Vagina (tissue), 2 donors: ENCODE measurements around the gene PMEPA1. TPM values are rescaled to one million over a fixed set of nuclear protein-coding genes. Genes with fewer than 3 reads are reported as not detected.
A peak's percentile ranks its signal among the peaks of the same experiment; 100 is the strongest.

Experiments used
- DNase-seq, 2 donors: peaks; one replicate each; pipeline ENCODE4 v3.0.0-alpha.2; 2017; ENCODE audit errors: extremely low spot score in 2 of 2
- H3K27ac ChIP-seq: fragments of 200-600 bp; sonication (generic); one replicate; pipeline ENCODE4 v1.5.1; 2019
- H3K27me3 ChIP-seq: fragments of 200-600 bp; sonication (generic); one replicate; pipeline ENCODE4 v1.5.1; 2019
- H3K36me3 ChIP-seq, 2 donors: fragments of 200-600 bp; sonication (generic); one replicate each; pipeline ENCODE4 v1.5.1; 2017 to 2019
- H3K4me1 ChIP-seq: fragments of 200-600 bp; sonication (generic); one replicate; pipeline ENCODE4 v1.5.1; 2019
- H3K4me3 ChIP-seq, 2 donors: fragments of 200-600 bp; sonication (generic); 1 replicate in 1 of 2; 2 replicates in 1 of 2; pipeline ENCODE4 v1.5.1; 2016 to 2019
- H3K9me3 ChIP-seq: fragments of 200-600 bp; sonication (generic); one replicate; pipeline ENCODE4 v1.5.1; 2019
- CTCF ChIP-seq, 3 experiments: fragments of 450-650 bp in 2 of 3; fragments of 200-600 bp in 1 of 3; sonication (generic) in 1 of 3; IDR thresholded peaks; one replicate each; pipeline ENCODE4 v1.5.1; 2017 to 2019; ENCODE audit warnings: antibody characterized with exemption in 3 of 3, mild to moderate bottlenecking in 2 of 3, moderate library complexity in 2 of 3
- POLR2A ChIP-seq, 2 donors: fragments of 450-650 bp; IDR thresholded peaks; one replicate each; pipeline ENCODE4 v1.6.1; 2017; ENCODE audit warnings: antibody characterized with exemption in 2 of 2, mild to moderate bottlenecking in 2 of 2, moderate library complexity in 2 of 2
- POLR2AphosphoS5 ChIP-seq, 2 donors: sonication (generic); formaldehyde crosslinking; IDR thresholded peaks; one replicate each; pipeline ENCODE4 v1.9.0; 2017; ENCODE audit warnings: antibody characterized with exemption in 2 of 2, mild to moderate bottlenecking in 2 of 2, low read depth in 1 of 2; ENCODE audit not compliant: insufficient read depth in 1 of 2
- intact Hi-C: fragments of 100-400 bp; cut with DNase I; formaldehyde crosslinking; loops from one replicate; pipeline ENCODE4 v1.15.1; 2023
- total RNA-seq: library from RNA; depleted of rRNA; stranded (reverse); fragments of >200 nt; gene quantifications from one replicate; pipeline ENCODE4 v1.2.3, GENCODE V29; 2016

PMEPA1 gene
- total RNA-seq, 1 donor from 2014 or later: 11.3 TPM

DNA sequence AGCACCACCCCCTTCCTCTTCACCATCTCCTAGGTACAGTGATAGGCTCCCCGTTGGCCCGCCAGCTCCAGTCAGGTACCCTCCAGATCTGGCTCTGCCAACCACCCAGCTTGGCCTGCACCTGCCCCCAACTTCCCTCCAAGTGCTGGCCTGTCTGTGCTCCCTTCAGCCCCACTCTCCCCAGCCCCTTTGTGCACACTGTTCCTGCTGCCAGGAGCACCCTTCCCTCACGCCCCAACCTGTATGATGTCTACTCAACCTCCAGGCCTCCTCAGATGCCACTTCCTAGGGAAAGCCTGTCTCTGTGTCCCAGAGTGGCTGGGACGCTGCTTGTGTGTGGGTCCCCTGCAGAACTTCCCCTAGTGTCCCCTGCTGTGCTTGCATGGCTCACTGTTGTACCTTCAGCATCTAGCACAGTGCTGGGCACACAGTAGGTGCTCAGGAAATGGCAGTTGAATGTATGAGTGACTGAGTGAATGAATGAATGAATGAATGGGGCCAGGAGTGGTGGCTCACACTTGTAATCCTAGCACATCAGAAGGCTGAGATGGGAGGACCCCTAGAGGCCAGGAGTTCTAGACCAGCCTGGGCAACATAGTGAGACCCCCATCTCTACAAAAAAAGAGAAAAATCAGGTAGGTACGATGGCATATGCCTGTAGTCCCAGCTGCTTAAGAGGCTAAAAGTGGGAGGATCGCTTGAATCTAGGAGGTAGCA is 92.6 kb downstream of the PMEPA1 start:
- no peaks in the 10 kb centered on the region for H3K36me3 ChIP-seq
- peaks cover 11% of the 10 kb centered on the region for H3K4me1 ChIP-seq
- no peak for TF ChIP-seq POLR2AphosphoS5 (IDR thresholded peaks at IDR 0.05; ENCODE audit: insufficient read depth in 1 of 2, low read depth in 1 of 2)
- TF ChIP-seq CTCF (IDR thresholded peaks at IDR 0.05): no peak
- TF ChIP-seq POLR2A (IDR thresholded peaks at IDR 0.05): no peak
- DNase-seq: peak; percentile 52 to 70
- H3K9me3 ChIP-seq: no peaks in the 10 kb centered on the region
- no peak overlapping the region for H3K4me3 ChIP-seq
- intact Hi-C loops: no loop called here
- no peak overlapping the region for H3K27ac ChIP-seq
- H3K27me3 ChIP-seq: no peaks in the 10 kb centered on the region

- Histone ChIP-seq H3K9me3 (no peaks in the 10 kb centered on the region), H3K36me3 (no peaks in the 10 kb centered on the region), H3K27me3 (no peaks in the 10 kb centered on the region), H3K4me1 (peaks cover 3% of the 10 kb centered on the region), H3K27ac (no peak overlapping the region), H3K4me3 (no peak overlapping the region)
- intact Hi-C loops: no loop called here
- TF ChIP-seq POLR2AphosphoS5 (IDR thresholded peaks at IDR 0.05; ENCODE audit: insufficient read depth in 1 of 2, low read depth in 1 of 2) (no peak), CTCF (IDR thresholded peaks at IDR 0.05) (no peak)
- peak; percentile 78 to 92 for DNase-seq
Measured at GRCh38 chr20:57616143-57616951, 93.5 kb downstream of the PMEPA1 start.

DNA sequence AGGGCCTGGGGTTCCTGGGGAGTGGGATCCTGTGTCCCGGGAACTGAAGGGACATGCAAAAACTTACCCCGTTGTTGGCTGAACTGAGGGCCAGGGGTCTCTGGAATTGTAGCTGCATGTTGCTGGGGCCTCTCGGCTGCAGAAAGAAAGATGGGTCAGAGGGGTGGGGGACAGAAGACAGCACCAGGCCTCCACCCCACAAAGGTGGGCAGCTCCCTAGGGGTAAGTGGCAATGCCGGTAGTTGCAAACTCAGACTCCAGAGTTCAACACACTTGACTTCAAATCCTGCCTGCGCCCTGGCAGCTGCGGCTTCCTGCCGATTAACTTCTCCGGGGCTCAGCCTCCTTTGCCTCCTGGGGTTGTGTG is 94.4 kb downstream of the PMEPA1 start:
- no peak for DNase-seq
- Histone ChIP-seq H3K9me3 (no peaks in the 10 kb centered on the region), H3K27me3 (no peaks in the 10 kb centered on the region), H3K27ac (no peak overlapping the region), H3K4me1 (no peaks in the 10 kb centered on the region), H3K4me3 (no peak overlapping the region), H3K36me3 (no peaks in the 10 kb centered on the region)
- intact Hi-C loops: no loop called here
- TF ChIP-seq POLR2AphosphoS5 (IDR thresholded peaks at IDR 0.05; ENCODE audit: insufficient read depth in 1 of 2, low read depth in 1 of 2) (no peak), CTCF (IDR thresholded peaks at IDR 0.05) (no peak), POLR2A (IDR thresholded peaks at IDR 0.05) (no peak)

GRCh38 chr20:57614490-57615444 is 95.0 kb downstream of the PMEPA1 start:
- no peaks in the 10 kb centered on the region for H3K27me3 ChIP-seq
- DNase-seq: no peak
- no peaks in the 10 kb centered on the region for H3K36me3 ChIP-seq
- no peak overlapping the region for H3K27ac ChIP-seq
- intact Hi-C loops: no loop called here
- no peaks in the 10 kb centered on the region for H3K4me1 ChIP-seq
- H3K4me3 ChIP-seq: no peak overlapping the region
- H3K9me3 ChIP-seq: no peaks in the 10 kb centered on the region
- TF ChIP-seq CTCF (IDR thresholded peaks at IDR 0.05): no peak
- TF ChIP-seq POLR2AphosphoS5 (IDR thresholded peaks at IDR 0.05; ENCODE audit: insufficient read depth in 1 of 2, low read depth in 1 of 2): no peak
- no peak for TF ChIP-seq POLR2A (IDR thresholded peaks at IDR 0.05)
